ENCODE results near the gene TNRC6B. TPM values are rescaled to one million over a fixed set of nuclear protein-coding genes. Genes with fewer than 3 reads are reported as not detected.

Gene TNRC6B
- total and polyA plus RNA-seq, 7 donors, result 0.60 to 51.8 (median 26.5) TPM

DNA sequence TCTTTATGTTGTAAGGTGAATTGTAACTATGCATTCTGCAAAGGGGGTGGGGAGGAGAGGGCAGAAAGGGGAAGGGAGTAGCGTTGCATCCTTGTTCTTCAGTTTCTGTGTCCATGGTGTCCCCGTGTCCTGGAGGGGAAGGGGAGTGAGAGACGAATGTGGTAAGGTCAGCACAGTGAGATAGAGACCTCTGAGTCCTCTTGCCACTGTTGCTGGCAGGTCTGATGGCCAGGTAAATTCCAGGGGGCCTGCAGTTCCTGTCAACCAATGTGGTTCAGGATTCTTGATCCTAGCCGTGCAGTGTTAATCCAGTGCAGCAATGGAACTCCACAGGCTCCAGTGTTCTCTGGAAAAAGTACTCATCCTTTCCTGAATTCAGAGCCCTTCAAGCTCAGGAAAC, 154.0 kb downstream of the TNRC6B start:
- no peaks in the 10 kb centered on the region for H3K9me3 ChIP-seq
- intact Hi-C loops (cut with DNase I), result no loop called here
- H3K27me3 ChIP-seq, result no peaks in the 10 kb centered on the region
- H3K4me1 ChIP-seq, result peaks cover 0 to 19% (median 10%) of the 10 kb centered on the region in 4 donors
- 79 to 88% methylated on average over 4 of the region's 4 CpGs for WGBS, 2 donors
- no peak overlapping the region for H3K4me3 ChIP-seq
- H3K27ac ChIP-seq, result peak overlapping the region in 2 of 4 donors; percentile 3 to 9
- no peak for DNase-seq
- peaks cover 0 to 10% (median 3%) of the 10 kb centered on the region in 4 donors for H3K36me3 ChIP-seq
- TF ChIP-seq, protein P1, sequence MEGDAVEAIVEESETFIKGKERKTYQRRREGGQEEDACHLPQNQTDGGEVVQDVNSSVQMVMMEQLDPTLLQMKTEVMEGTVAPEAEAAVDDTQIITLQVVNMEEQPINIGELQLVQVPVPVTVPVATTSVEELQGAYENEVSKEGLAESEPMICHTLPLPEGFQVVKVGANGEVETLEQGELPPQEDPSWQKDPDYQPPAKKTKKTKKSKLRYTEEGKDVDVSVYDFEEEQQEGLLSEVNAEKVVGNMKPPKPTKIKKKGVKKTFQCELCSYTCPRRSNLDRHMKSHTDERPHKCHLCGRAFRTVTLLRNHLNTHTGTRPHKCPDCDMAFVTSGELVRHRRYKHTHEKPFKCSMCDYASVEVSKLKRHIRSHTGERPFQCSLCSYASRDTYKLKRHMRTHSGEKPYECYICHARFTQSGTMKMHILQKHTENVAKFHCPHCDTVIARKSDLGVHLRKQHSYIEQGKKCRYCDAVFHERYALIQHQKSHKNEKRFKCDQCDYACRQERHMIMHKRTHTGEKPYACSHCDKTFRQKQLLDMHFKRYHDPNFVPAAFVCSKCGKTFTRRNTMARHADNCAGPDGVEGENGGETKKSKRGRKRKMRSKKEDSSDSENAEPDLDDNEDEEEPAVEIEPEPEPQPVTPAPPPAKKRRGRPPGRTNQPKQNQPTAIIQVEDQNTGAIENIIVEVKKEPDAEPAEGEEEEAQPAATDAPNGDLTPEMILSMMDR (IDR thresholded peaks at IDR 0.05), result no peak
- TF ChIP-seq EP300 (IDR thresholded peaks at IDR 0.05) (no peak), POLR2AphosphoS5 (IDR thresholded peaks at IDR 0.05) (no peak), POLR2A (IDR thresholded peaks at IDR 0.05) (no peak)

DNA sequence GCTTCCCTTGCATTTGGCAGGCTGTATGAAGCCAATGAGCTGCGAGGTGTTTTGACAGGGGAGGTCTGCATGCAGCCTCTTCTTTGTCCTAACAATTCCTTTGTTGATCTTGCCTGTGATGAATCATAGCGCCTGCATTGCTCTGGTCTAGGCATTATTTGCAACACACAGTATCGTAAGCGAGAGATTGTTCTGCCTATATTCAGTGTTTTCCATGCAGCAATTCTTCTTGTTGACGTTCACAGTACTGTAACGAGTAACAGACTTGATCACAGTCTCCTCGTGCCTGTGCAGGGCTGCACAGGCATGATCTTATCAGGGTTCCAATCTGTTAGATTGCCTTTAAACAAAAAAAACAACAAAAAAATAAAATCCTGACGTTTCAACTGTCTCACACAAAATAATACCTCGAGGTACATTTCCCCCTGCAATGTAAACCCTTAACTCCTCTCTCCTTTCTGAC, 154.6 kb downstream of the TNRC6B start:
- no peak overlapping the region for H3K4me3 ChIP-seq

DNA sequence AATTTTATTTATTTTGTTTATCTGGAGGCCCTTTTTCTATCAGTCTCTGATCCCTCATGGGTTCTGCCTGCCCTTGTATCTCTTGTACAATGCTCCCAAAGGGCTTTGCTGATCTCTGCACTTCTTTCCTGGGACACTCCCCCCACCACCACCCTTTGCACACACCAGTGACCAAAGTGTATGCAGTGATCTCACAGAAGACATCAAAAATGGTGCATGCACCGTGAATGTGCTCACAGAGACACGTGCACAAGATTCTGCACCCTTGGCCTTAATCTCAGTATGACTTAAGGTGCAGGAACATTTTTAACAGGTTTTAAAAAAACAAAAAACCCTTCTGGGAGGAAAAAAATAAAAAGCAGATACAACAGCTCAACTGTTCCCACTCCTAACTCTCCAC, 156.3 kb downstream of the TNRC6B start:
- 57 to 88% methylated on average over 2 of the region's 2 CpGs for WGBS, 2 donors
- intact Hi-C loops (cut with DNase I), result no loop called here

More for the DNA sequence above, 154.6 kb downstream of the TNRC6B start:
- peak overlapping the region in 2 of 4 donors; percentile 3 to 9 for H3K27ac ChIP-seq
- H3K36me3 ChIP-seq, result peaks cover 0 to 10% (median 3%) of the 10 kb centered on the region in 4 donors
- 63 to 73% methylated on average over 9 of the region's 9 CpGs for WGBS, 2 donors
- TF ChIP-seq, protein P1 (IDR thresholded peaks at IDR 0.05), result no peak
- TF ChIP-seq POLR2AphosphoS5 (IDR thresholded peaks at IDR 0.05), result no peak
- TF ChIP-seq POLR2A (IDR thresholded peaks at IDR 0.05), result no peak
- no peak for TF ChIP-seq EP300 (IDR thresholded peaks at IDR 0.05)
- no peak for DNase-seq
- intact Hi-C loops (cut with DNase I), result no loop called here
- no peaks in the 10 kb centered on the region for H3K9me3 ChIP-seq
- peaks cover 0 to 14% (median 8%) of the 10 kb centered on the region in 4 donors for H3K4me1 ChIP-seq
- no peaks in the 10 kb centered on the region for H3K27me3 ChIP-seq

DNA sequence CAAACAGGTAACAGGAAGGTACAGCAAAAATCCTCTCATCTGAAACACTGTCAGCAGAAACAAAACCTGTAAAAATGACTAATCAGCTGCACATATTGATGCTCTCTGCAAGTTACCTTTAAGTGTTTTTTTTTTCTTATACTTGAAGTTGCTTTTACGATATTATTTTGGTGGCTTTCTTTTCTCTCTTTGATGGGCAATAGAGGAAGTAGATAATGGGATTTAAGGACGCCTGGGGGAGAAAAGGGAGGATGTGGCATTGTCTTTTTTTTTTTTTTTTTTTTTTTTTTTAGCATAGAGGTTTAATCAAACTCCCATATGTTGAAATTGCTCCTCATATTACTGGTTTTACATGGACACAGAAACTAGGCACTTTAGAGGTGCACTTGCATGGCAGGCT, 157.2 kb downstream of the TNRC6B start:
- H3K36me3 ChIP-seq, result peaks cover 0 to 10% (median 3%) of the 10 kb centered on the region in 4 donors
- H3K27me3 ChIP-seq, result no peaks in the 10 kb centered on the region
- no peak for DNase-seq
- no peak overlapping the region for H3K27ac ChIP-seq
- no peaks in the 10 kb centered on the region for H3K9me3 ChIP-seq
- TF ChIP-seq, protein P1 (IDR thresholded peaks at IDR 0.05), result no peak
- TF ChIP-seq POLR2A (IDR thresholded peaks at IDR 0.05) (no peak), EP300 (IDR thresholded peaks at IDR 0.05) (no peak), POLR2AphosphoS5 (IDR thresholded peaks at IDR 0.05) (no peak)
- no peak overlapping the region for H3K4me3 ChIP-seq
- intact Hi-C loops (cut with DNase I), result no loop called here
- H3K4me1 ChIP-seq, result peaks cover 0 to 13% (median 8%) of the 10 kb centered on the region in 4 donors
- WGBS, 2 donors, result 36 to 48% methylated on average over 2 of the region's 2 CpGs

More for the DNA sequence above, 156.3 kb downstream of the TNRC6B start:
- Histone ChIP-seq H3K4me1 (peaks cover 0 to 13% (median 8%) of the 10 kb centered on the region in 4 donors), H3K4me3 (no peak overlapping the region), H3K27me3 (no peaks in the 10 kb centered on the region), H3K27ac (no peak overlapping the region), H3K9me3 (no peaks in the 10 kb centered on the region), H3K36me3 (peaks cover 0 to 10% (median 3%) of the 10 kb centered on the region in 4 donors)
- DNase-seq, result no peak
- no peak for TF ChIP-seq POLR2A (IDR thresholded peaks at IDR 0.05)
- no peak for TF ChIP-seq EP300 (IDR thresholded peaks at IDR 0.05)
- TF ChIP-seq, protein P1 (IDR thresholded peaks at IDR 0.05), result no peak
- no peak for TF ChIP-seq POLR2AphosphoS5 (IDR thresholded peaks at IDR 0.05)

DNA sequence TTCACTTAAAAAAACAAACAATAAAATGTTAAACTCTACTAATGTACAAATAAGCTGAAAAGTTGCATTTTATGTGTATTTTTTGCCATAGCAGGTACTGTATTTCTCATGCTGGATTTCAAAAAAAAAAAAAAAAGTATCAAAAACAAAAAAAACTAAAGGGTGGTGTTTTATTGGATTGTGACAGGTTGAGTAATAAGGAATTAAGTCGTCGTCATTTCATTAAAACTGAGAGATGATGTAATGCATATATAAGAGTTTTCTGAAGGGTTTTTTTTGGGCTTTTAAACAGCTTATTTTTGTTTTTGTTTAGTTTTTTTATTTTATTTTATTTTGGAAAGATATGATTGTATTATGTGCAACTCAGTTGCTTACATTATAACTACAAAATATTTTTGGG, 157.6 kb downstream of the TNRC6B start:
- intact Hi-C loops (cut with DNase I), result no loop called here
- no peak overlapping the region for H3K27ac ChIP-seq
- TF ChIP-seq EP300 (IDR thresholded peaks at IDR 0.05) (no peak), POLR2AphosphoS5 (IDR thresholded peaks at IDR 0.05) (no peak), POLR2A (IDR thresholded peaks at IDR 0.05) (no peak)
- TF ChIP-seq, protein P1 (IDR thresholded peaks at IDR 0.05), result no peak
- H3K27me3 ChIP-seq, result no peaks in the 10 kb centered on the region
- H3K9me3 ChIP-seq, result no peaks in the 10 kb centered on the region
- peaks cover 0 to 10% (median under 1%) of the 10 kb centered on the region in 4 donors for H3K36me3 ChIP-seq
- 40 to 56% methylated on average over 2 of the region's 2 CpGs for WGBS, 2 donors
- DNase-seq, result no peak
- H3K4me1 ChIP-seq, result peaks cover 0 to 13% (median 8%) of the 10 kb centered on the region in 4 donors
- no peak overlapping the region for H3K4me3 ChIP-seq
